ENCODE results near the gene BDNF. TPM values are rescaled to one million over a fixed set of nuclear protein-coding genes. Genes with fewer than 3 reads are reported as not detected.
"Not testable (repeated sequence)": the region's sequence is repeated elsewhere in the genome, so short reads cannot be mapped to it uniquely, and the experiment has no call there.

The BDNF gene
- total RNA-seq, 1 donor from 2014 or later = 2.7 TPM

GRCh38 chr11:27679136-27680015 lies 20.9 kb downstream of the BDNF start:
- no peak overlapping the region for H3K27ac Mint-ChIP-seq
- H3K4me1 Mint-ChIP-seq (ENCODE audit: low read depth) = no peaks in the 10 kb centered on the region
- TF ChIP-seq CTCF (IDR thresholded peaks at IDR 0.05; ENCODE audit: unreplicated experiment) = no peak

DNA sequence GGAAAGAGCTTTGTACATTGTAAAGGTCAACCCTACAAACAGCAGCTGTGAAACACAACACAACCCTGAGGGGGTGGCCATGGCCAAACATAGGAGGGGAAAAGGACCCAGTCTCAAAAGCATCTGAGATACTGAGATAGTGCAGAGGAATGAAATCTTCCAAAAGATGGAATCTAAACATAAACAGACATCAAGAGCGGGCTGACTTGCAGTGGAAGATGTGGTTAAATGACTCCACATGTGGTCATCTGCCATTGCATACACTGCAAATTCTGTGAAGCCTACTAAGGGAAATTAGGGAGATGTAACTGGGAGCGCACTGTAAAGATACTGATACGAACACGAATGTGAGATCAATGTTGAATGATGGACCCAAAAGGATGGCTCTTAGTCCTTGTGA lies 22.0 kb downstream of the BDNF start:
- Mint-ChIP-seq H3K36me3 (ENCODE audit: insufficient read depth) (no peaks in the 10 kb centered on the region), H3K4me1 (ENCODE audit: low read depth) (no peaks in the 10 kb centered on the region), H3K4me3 (ENCODE audit: low read depth) (no peak overlapping the region), H3K27me3 (no peaks in the 10 kb centered on the region), H3K27ac (no peak overlapping the region), H3K9me3 (ENCODE audit: low read depth) (peaks cover 4% of the 10 kb centered on the region)
- no peak for TF ChIP-seq CTCF (IDR thresholded peaks at IDR 0.05; ENCODE audit: unreplicated experiment)
- DNase-seq (ENCODE audit: low spot score, unreplicated experiment) = no peak

More at GRCh38 chr11:27679136-27680015, 20.9 kb downstream of the BDNF start:
- Mint-ChIP-seq H3K9me3 (ENCODE audit: low read depth) (peaks cover 12% of the 10 kb centered on the region), H3K4me3 (ENCODE audit: low read depth) (no peak overlapping the region), H3K27me3 (no peaks in the 10 kb centered on the region), H3K36me3 (ENCODE audit: insufficient read depth) (peaks cover 1% of the 10 kb centered on the region)
- no peak for DNase-seq (ENCODE audit: low spot score, unreplicated experiment)

DNA sequence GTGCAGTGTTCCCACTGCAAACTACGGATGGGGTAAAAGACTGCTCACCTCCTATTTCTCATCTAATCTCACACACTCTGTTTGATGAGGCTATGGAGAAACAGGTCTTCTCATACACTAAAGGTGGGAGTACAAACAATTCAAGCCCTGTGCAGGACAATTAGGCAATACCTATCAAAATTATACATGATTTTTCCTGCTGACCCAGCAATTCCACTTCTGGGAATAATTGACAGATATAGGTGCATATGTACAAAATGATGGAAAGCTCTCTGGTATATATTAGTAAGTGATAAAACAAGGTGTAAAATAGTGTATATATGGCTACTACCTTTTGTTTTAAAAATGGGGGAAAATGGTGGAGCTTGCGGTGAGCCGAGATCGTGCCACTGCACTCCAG lies 23.1 kb downstream of the BDNF start:
- Mint-ChIP-seq H3K27ac (no peak overlapping the region), H3K36me3 (ENCODE audit: insufficient read depth) (peaks cover 3% of the 10 kb centered on the region), H3K27me3 (no peaks in the 10 kb centered on the region), H3K9me3 (ENCODE audit: low read depth) (peaks cover 3% of the 10 kb centered on the region), H3K4me3 (ENCODE audit: low read depth) (no peak overlapping the region), H3K4me1 (ENCODE audit: low read depth) (no peaks in the 10 kb centered on the region)
- no peak for TF ChIP-seq CTCF (IDR thresholded peaks at IDR 0.05; ENCODE audit: unreplicated experiment)
- DNase-seq (ENCODE audit: low spot score, unreplicated experiment) = no peak

DNA sequence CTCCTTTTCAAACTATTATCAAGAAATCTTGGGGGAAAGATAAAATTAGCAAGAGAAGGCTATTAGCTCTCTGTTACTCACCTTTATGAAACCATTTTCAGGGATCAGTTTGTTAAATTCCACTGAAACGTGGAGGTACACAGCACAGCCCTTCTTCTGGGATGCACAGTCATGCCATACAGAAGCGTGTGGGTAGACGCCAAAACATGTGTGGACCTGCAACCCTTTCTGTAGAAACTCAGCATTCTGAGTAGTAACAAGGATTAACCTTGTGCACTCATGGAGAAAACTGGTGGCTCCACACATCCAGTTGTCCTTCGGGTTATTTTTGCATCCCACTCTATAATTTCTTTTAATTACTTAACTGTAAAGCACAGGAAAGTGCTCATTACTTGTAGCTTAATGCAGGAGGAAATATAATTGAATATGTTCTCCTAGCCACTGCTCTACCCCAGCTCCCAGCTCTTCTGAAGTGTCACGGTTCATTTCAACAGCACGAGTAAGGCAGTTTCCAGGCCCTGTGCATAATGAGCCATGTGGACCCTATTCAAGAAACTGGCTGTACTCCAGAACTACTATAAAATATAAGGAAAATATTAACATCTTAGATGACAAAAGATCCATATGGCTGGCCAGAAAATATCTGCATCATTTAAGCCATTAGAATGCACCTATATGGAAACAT lies 26.1 kb downstream of the BDNF start:
- peaks cover 10% of the 10 kb centered on the region for H3K9me3 Mint-ChIP-seq (ENCODE audit: low read depth)
- no peak overlapping the region for H3K4me3 Mint-ChIP-seq (ENCODE audit: low read depth)
- H3K4me1 Mint-ChIP-seq (ENCODE audit: low read depth) = no peaks in the 10 kb centered on the region
- no peak for TF ChIP-seq CTCF (IDR thresholded peaks at IDR 0.05; ENCODE audit: unreplicated experiment)
- peaks cover 7% of the 10 kb centered on the region for H3K36me3 Mint-ChIP-seq (ENCODE audit: insufficient read depth)
- no peak overlapping the region for H3K27ac Mint-ChIP-seq
- DNase-seq (ENCODE audit: low spot score, unreplicated experiment) = no peak
- H3K27me3 Mint-ChIP-seq = no peaks in the 10 kb centered on the region

DNA sequence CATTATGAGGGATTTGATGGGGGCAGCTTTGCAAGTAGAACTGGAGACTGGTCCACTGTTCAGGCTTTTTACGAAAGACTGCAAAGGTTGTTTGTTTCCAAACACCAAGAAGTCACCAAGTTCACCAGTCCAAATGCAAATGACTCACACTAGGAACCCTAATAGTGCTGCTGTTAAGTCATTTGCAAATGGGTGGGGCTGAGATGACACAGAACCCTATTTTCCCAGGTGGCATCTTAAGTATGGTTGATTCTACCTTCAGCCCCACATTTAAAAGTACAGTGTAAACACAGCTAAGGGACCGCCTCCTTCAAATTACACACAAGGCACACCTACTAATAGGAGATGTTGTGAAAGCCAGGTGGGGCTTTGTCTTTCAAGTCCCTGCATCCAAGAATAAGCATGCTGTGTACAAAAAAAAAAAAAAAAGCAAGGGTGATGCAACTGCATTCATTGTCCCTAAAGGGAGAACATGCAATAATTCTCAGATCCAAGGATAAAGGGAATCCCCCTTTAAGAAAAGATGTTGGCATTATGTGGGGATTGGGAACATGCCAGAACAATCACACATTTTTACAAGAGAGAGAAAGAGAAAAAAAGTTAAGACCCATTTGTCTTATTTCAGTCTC lies 27.3 kb downstream of the BDNF start:
- Mint-ChIP-seq H3K9me3 (ENCODE audit: low read depth) (peaks cover 14% of the 10 kb centered on the region), H3K27ac (no peak overlapping the region), H3K27me3 (no peaks in the 10 kb centered on the region), H3K36me3 (ENCODE audit: insufficient read depth) (peaks cover 9% of the 10 kb centered on the region), H3K4me3 (ENCODE audit: low read depth) (no peak overlapping the region), H3K4me1 (ENCODE audit: low read depth) (no peaks in the 10 kb centered on the region)
- TF ChIP-seq CTCF (IDR thresholded peaks at IDR 0.05; ENCODE audit: unreplicated experiment) = no peak
- no peak for DNase-seq (ENCODE audit: low spot score, unreplicated experiment)

DNA sequence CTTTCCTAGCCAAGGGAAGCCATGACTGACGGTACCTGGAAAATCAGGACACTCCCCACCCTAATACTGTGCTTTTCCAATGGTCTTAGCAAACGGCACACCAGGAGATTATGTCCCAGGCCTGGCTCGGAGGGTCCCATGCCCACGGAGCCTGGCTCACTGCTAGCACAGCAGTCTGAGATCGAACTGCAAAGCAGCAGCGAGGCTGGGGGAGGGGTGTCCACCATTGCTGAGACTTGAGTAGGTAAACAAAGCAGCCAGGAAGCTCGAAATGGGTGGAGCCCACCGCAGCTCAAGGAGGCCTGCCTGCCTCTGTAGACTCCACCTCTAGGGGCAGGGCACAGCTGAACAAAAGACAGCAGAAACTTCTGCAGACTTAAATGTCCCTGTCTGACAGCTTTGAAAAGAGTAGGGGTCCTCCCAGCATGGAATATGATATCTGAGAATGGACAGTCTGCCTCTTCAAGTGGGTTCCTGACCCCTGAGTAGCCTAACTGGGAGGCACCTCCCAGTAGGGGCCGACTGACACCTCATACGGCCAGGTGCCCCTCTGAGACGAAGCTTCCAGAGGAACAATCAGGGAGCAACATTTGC lies 34.6 kb downstream of the BDNF start:
- Mint-ChIP-seq H3K9me3 (ENCODE audit: low read depth) (peaks cover 31% of the 10 kb centered on the region), H3K36me3 (ENCODE audit: insufficient read depth) (peaks cover 23% of the 10 kb centered on the region)
- H3K4me3 Mint-ChIP-seq (ENCODE audit: low read depth); H3K4me1 Mint-ChIP-seq (ENCODE audit: low read depth); H3K27ac Mint-ChIP-seq; DNase-seq (ENCODE audit: low spot score, unreplicated experiment); H3K27me3 Mint-ChIP-seq: not testable (repeated sequence)

All from progenitor cell of endocrine pancreas (in vitro differentiated cells).